Colonic mucosa (tissue), 4 donors: ENCODE data around the gene HGD. TPM values are rescaled to one million over a fixed set of nuclear protein-coding genes. Genes with fewer than 3 reads are reported as not detected.
"Not testable (repeated sequence)": the region's sequence is repeated elsewhere in the genome, so short reads cannot be mapped to it uniquely, and the experiment has no call there.

Source experiments
- DNase-seq: peaks from one replicate; pipeline ENCODE4 v3.0.0-alpha.2; 2020
- H3K27ac ChIP-seq: fragments of 200-600 bp; one replicate; pipeline ENCODE4 v1.8.0; 2021
- H3K27me3 ChIP-seq: fragments of 200-600 bp; one replicate; pipeline ENCODE4 v1.8.0; 2021
- H3K36me3 ChIP-seq: fragments of 200-600 bp; one replicate; pipeline ENCODE4 v1.8.0; 2021
- H3K4me1 ChIP-seq: fragments of 200-600 bp; one replicate; pipeline ENCODE4 v1.8.0; 2021; ENCODE audit warnings: mild to moderate bottlenecking
- H3K4me3 ChIP-seq: fragments of 200-600 bp; one replicate; pipeline ENCODE4 v1.8.0; 2021
- H3K9ac ChIP-seq, 2 donors: one replicate each; pipeline ENCODE4 v1.7.0; 2013; ENCODE audit warnings: control low read depth in 2 of 2, low read depth in 2 of 2, low read length in 2 of 2
- H3K9me3 ChIP-seq: fragments of 200-600 bp; one replicate; pipeline ENCODE4 v1.8.0; 2021
- intact Hi-C: fragments of 100-400 bp; cut with DNase I; formaldehyde crosslinking; loops from one replicate; pipeline ENCODE4 v1.14.1; 2022
- total RNA-seq, 2 donors: library from RNA; stranded (reverse); fragmentation: NEBNext Ultra II Directional in 1 of 2; extraction: Animal tissue kit (Norgen Biotek cat#: 25700) in 1 of 2; gene quantifications; one replicate each; pipeline ENCODE4 v1.2.1, GENCODE V29; 2021
- TF ChIP-seq, protein P1 (sequence below): fragments of 200-600 bp; IDR thresholded peaks from one replicate; pipeline ENCODE4 v1.8.0; 2022; ENCODE audit warnings: antibody characterized with exemption, mild to moderate bottlenecking
- donor health status: healthy.
- donor health status: DM: no; HTN: no; CAD: no.
- donor health status: DM: no; HTN: no; CAD: no.

The HGD gene
- total RNA-seq, 2 donors from 2014 or later = 37.6 to 48.5 TPM

GRCh38 chr3:120622870-120623726, 58.9 kb downstream of the HGD start:
- DNase-seq = peak; percentile 23
- TF ChIP-seq, protein P1, sequence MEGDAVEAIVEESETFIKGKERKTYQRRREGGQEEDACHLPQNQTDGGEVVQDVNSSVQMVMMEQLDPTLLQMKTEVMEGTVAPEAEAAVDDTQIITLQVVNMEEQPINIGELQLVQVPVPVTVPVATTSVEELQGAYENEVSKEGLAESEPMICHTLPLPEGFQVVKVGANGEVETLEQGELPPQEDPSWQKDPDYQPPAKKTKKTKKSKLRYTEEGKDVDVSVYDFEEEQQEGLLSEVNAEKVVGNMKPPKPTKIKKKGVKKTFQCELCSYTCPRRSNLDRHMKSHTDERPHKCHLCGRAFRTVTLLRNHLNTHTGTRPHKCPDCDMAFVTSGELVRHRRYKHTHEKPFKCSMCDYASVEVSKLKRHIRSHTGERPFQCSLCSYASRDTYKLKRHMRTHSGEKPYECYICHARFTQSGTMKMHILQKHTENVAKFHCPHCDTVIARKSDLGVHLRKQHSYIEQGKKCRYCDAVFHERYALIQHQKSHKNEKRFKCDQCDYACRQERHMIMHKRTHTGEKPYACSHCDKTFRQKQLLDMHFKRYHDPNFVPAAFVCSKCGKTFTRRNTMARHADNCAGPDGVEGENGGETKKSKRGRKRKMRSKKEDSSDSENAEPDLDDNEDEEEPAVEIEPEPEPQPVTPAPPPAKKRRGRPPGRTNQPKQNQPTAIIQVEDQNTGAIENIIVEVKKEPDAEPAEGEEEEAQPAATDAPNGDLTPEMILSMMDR = no peak
- Histone ChIP-seq H3K9ac (no peak overlapping the region), H3K9me3 (no peaks in the 10 kb centered on the region), H3K36me3 (no peaks in the 10 kb centered on the region), H3K27ac (no peak overlapping the region), H3K4me1 (no peaks in the 10 kb centered on the region), H3K4me3 (no peak overlapping the region), H3K27me3 (no peaks in the 10 kb centered on the region)
- intact Hi-C loops = no loop called here

- DNase-seq = no peak
- no peaks in the 10 kb centered on the region for H3K9me3 ChIP-seq
- no peak overlapping the region for H3K9ac ChIP-seq
- H3K4me1 ChIP-seq = no peaks in the 10 kb centered on the region
- H3K27ac ChIP-seq = no peak overlapping the region
- H3K36me3 ChIP-seq = no peaks in the 10 kb centered on the region
- intact Hi-C loops = no loop called here
- no peak overlapping the region for H3K4me3 ChIP-seq
- no peaks in the 10 kb centered on the region for H3K27me3 ChIP-seq
- TF ChIP-seq, protein P1 = no peak
Observed at GRCh38 chr3:120622457-120622856, 59.6 kb downstream of the HGD start.

DNA sequence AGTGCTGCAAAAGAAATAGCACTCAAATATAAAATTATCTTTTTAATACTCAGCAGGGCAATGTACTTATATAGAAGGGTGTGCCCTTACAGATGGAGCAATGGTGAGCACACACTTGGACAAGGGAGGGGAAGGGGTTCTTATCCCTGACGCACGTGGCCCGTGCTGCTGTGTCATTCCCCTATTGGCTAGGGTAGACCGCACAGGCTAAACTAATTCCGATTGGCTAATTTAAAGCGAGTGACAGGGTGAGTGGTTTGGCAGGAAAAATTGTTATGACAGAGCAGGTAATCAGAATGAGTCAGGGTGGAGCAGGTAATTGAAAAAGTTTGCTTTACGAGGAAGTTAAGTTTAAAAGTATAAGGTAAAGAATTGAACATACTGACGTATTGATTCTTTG, 65.3 kb downstream of the HGD start:
- H3K27me3 ChIP-seq, H3K9me3 ChIP-seq, H3K4me3 ChIP-seq, H3K4me1 ChIP-seq, H3K9ac ChIP-seq, H3K27ac ChIP-seq, H3K36me3 ChIP-seq, intact Hi-C loops: not testable (repeated sequence)
- DNase-seq = peak; percentile 31

GRCh38 chr3:120615847-120616609, 66.0 kb downstream of the HGD start:
- Histone ChIP-seq H3K4me3 (no peak overlapping the region), H3K9ac (no peak overlapping the region), H3K27ac (no peak overlapping the region), H3K36me3 (no peaks in the 10 kb centered on the region), H3K4me1 (no peaks in the 10 kb centered on the region), H3K9me3 (no peaks in the 10 kb centered on the region), H3K27me3 (no peaks in the 10 kb centered on the region)
- TF ChIP-seq, protein P1 = no peak
- DNase-seq = no peak
- intact Hi-C loops = no loop called here

DNA sequence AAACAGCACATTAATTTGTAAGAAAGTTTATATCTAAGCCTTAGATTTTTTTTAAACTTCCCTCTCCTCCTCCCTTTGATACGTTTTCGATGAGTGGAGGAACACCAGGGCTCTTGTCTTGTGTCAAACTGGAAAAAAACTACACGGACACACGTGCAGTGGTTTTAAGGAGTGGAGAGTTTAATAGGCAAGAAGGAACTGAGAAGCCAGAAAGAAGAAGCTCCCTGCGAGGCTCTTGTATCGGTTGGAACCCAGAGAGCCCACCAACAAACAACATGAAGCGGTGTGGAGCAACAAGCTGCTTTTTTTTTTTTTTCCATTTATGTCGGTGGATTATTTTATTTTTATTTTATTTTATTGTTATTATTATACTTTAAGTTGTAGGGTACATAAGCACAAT, 67.3 kb downstream of the HGD start:
- Histone ChIP-seq H3K4me3 (no peak overlapping the region), H3K27ac (no peak overlapping the region), H3K27me3 (no peaks in the 10 kb centered on the region), H3K9ac (no peak overlapping the region), H3K36me3 (no peaks in the 10 kb centered on the region), H3K9me3 (no peaks in the 10 kb centered on the region), H3K4me1 (no peaks in the 10 kb centered on the region)
- intact Hi-C loops = no loop called here
- no peak for DNase-seq
- TF ChIP-seq, protein P1 = no peak

- intact Hi-C loops = no loop called here
- Histone ChIP-seq H3K4me1 (no peaks in the 10 kb centered on the region), H3K9me3 (no peaks in the 10 kb centered on the region), H3K9ac (no peak overlapping the region), H3K36me3 (no peaks in the 10 kb centered on the region), H3K27ac (no peak overlapping the region), H3K4me3 (no peak overlapping the region), H3K27me3 (no peaks in the 10 kb centered on the region)
- DNase-seq = no peak
- TF ChIP-seq, protein P1 = no peak
Observed at GRCh38 chr3:120608506-120608905, 73.5 kb downstream of the HGD start.
